IPS-20b (cell line): ENCODE results near the gene ARID5B.

Source experiments
- H3K27ac ChIP-seq: one replicate; pipeline ENCODE4 v1.5.1; 2013; ENCODE audit warnings: low read length
- H3K27me3 ChIP-seq: 2 replicates; pipeline ENCODE4 v1.6.1; 2013; ENCODE audit warnings: mild to moderate bottlenecking, low read length, inconsistent platforms; ENCODE audit not compliant: insufficient read depth
- H3K36me3 ChIP-seq: 2 replicates; pipeline ENCODE4 v1.6.1; 2013; ENCODE audit warnings: low read depth, mild to moderate bottlenecking, inconsistent platforms, low read length, moderate library complexity; ENCODE audit not compliant: insufficient read depth
- H3K4me1 ChIP-seq: 2 replicates; pipeline ENCODE4 v1.6.1; 2013; ENCODE audit warnings: mild to moderate bottlenecking, control low read depth, inconsistent platforms, low read length, moderate library complexity; ENCODE audit not compliant: insufficient read depth
- H3K4me3 ChIP-seq: 2 replicates; pipeline ENCODE4 v1.5.1; 2013; ENCODE audit warnings: mild to moderate bottlenecking, low read length, inconsistent platforms
- H3K9ac ChIP-seq: 2 replicates; pipeline ENCODE4 v1.6.1; 2013; ENCODE audit warnings: low read depth, mild to moderate bottlenecking, inconsistent platforms, low read length, moderate library complexity
- H3K9me3 ChIP-seq: 2 replicates; pipeline ENCODE4 v1.6.1; 2013; ENCODE audit warnings: mild to moderate bottlenecking, low read depth, low read length, inconsistent platforms; ENCODE audit not compliant: insufficient read depth

Gene ARID5B

GRCh38 chr10:62098278-62099121 is 197.0 kb downstream of the ARID5B start:
- Histone ChIP-seq H3K4me3 (no peak overlapping the region), H3K27ac (no peak overlapping the region), H3K9ac (no peak overlapping the region), H3K36me3 (no peaks in the 10 kb centered on the region), H3K4me1 (no peaks in the 10 kb centered on the region), H3K27me3 (no peaks in the 10 kb centered on the region), H3K9me3 (no peaks in the 10 kb centered on the region)

GRCh38 chr10:62099299-62099698 is 197.8 kb downstream of the ARID5B start:
- Histone ChIP-seq H3K9me3 (no peaks in the 10 kb centered on the region), H3K4me3 (no peak overlapping the region), H3K27me3 (no peaks in the 10 kb centered on the region), H3K4me1 (no peaks in the 10 kb centered on the region), H3K9ac (no peak overlapping the region), H3K36me3 (no peaks in the 10 kb centered on the region), H3K27ac (no peak overlapping the region)

GRCh38 chr10:62103857-62104256 is 202.4 kb downstream of the ARID5B start:
- H3K9me3 ChIP-seq, result no peaks in the 10 kb centered on the region
- H3K4me3 ChIP-seq, result no peak overlapping the region
- no peaks in the 10 kb centered on the region for H3K4me1 ChIP-seq
- no peak overlapping the region for H3K9ac ChIP-seq
- H3K27ac ChIP-seq, result no peak overlapping the region
- H3K36me3 ChIP-seq, result no peaks in the 10 kb centered on the region
- H3K27me3 ChIP-seq, result no peaks in the 10 kb centered on the region

- H3K9ac ChIP-seq, result no peak overlapping the region
- H3K27me3 ChIP-seq, result no peaks in the 10 kb centered on the region
- H3K36me3 ChIP-seq, result no peaks in the 10 kb centered on the region
- no peak overlapping the region for H3K4me3 ChIP-seq
- no peak overlapping the region for H3K27ac ChIP-seq
- H3K9me3 ChIP-seq, result no peaks in the 10 kb centered on the region
- no peaks in the 10 kb centered on the region for H3K4me1 ChIP-seq
Measured at GRCh38 chr10:62106929-62107519, 205.5 kb downstream of the ARID5B start.

- no peaks in the 10 kb centered on the region for H3K36me3 ChIP-seq
- no peaks in the 10 kb centered on the region for H3K27me3 ChIP-seq
- H3K9ac ChIP-seq, result no peak overlapping the region
- H3K4me1 ChIP-seq, result no peaks in the 10 kb centered on the region
- H3K27ac ChIP-seq, result no peak overlapping the region
- no peaks in the 10 kb centered on the region for H3K9me3 ChIP-seq
- no peak overlapping the region for H3K4me3 ChIP-seq
Measured at GRCh38 chr10:62108759-62109586, 207.5 kb downstream of the ARID5B start.

GRCh38 chr10:62109587-62110293 is 208.2 kb downstream of the ARID5B start:
- Histone ChIP-seq H3K27me3 (no peaks in the 10 kb centered on the region), H3K9me3 (no peaks in the 10 kb centered on the region), H3K27ac (no peak overlapping the region), H3K4me3 (no peak overlapping the region), H3K36me3 (no peaks in the 10 kb centered on the region), H3K4me1 (no peaks in the 10 kb centered on the region), H3K9ac (no peak overlapping the region)

- Histone ChIP-seq H3K27me3 (no peaks in the 10 kb centered on the region), H3K27ac (no peak overlapping the region), H3K9ac (no peak overlapping the region), H3K4me3 (no peak overlapping the region), H3K9me3 (no peaks in the 10 kb centered on the region), H3K36me3 (no peaks in the 10 kb centered on the region), H3K4me1 (no peaks in the 10 kb centered on the region)
Measured at GRCh38 chr10:62112300-62112699, 210.8 kb downstream of the ARID5B start.

GRCh38 chr10:62112963-62113362 is 211.5 kb downstream of the ARID5B start:
- Histone ChIP-seq H3K9ac (no peak overlapping the region), H3K9me3 (no peaks in the 10 kb centered on the region), H3K27me3 (no peaks in the 10 kb centered on the region), H3K4me3 (no peak overlapping the region), H3K27ac (no peak overlapping the region), H3K36me3 (no peaks in the 10 kb centered on the region), H3K4me1 (no peaks in the 10 kb centered on the region)

GRCh38 chr10:62113680-62114079 is 212.2 kb downstream of the ARID5B start:
- no peaks in the 10 kb centered on the region for H3K4me1 ChIP-seq
- no peak overlapping the region for H3K4me3 ChIP-seq
- H3K27ac ChIP-seq, result no peak overlapping the region

GRCh38 chr10:62115321-62115720 is 213.8 kb downstream of the ARID5B start:
- no peak overlapping the region for H3K4me3 ChIP-seq
- no peaks in the 10 kb centered on the region for H3K9me3 ChIP-seq
- H3K9ac ChIP-seq, result no peak overlapping the region
- no peak overlapping the region for H3K27ac ChIP-seq
- H3K27me3 ChIP-seq, result no peaks in the 10 kb centered on the region
- no peaks in the 10 kb centered on the region for H3K4me1 ChIP-seq
- H3K36me3 ChIP-seq, result no peaks in the 10 kb centered on the region

More at GRCh38 chr10:62113680-62114079, 212.2 kb downstream of the ARID5B start:
- H3K36me3 ChIP-seq, result no peaks in the 10 kb centered on the region
- H3K27me3 ChIP-seq, result no peaks in the 10 kb centered on the region
- no peaks in the 10 kb centered on the region for H3K9me3 ChIP-seq
- no peak overlapping the region for H3K9ac ChIP-seq

- H3K9me3 ChIP-seq, result no peaks in the 10 kb centered on the region
- H3K9ac ChIP-seq, result no peak overlapping the region
- no peaks in the 10 kb centered on the region for H3K4me1 ChIP-seq
- no peak overlapping the region for H3K27ac ChIP-seq
- no peaks in the 10 kb centered on the region for H3K36me3 ChIP-seq
- no peaks in the 10 kb centered on the region for H3K27me3 ChIP-seq
- no peak overlapping the region for H3K4me3 ChIP-seq
Measured at GRCh38 chr10:62115842-62116241, 214.3 kb downstream of the ARID5B start.
